NCI-H510A (cell line): ENCODE measurements around the gene KCNQ1.

Experiments used
- DNase-seq: peaks from one replicate; lab custom pipeline; 2025; lab: John Stamatoyannopoulos, UW

Gene KCNQ1, protein sequence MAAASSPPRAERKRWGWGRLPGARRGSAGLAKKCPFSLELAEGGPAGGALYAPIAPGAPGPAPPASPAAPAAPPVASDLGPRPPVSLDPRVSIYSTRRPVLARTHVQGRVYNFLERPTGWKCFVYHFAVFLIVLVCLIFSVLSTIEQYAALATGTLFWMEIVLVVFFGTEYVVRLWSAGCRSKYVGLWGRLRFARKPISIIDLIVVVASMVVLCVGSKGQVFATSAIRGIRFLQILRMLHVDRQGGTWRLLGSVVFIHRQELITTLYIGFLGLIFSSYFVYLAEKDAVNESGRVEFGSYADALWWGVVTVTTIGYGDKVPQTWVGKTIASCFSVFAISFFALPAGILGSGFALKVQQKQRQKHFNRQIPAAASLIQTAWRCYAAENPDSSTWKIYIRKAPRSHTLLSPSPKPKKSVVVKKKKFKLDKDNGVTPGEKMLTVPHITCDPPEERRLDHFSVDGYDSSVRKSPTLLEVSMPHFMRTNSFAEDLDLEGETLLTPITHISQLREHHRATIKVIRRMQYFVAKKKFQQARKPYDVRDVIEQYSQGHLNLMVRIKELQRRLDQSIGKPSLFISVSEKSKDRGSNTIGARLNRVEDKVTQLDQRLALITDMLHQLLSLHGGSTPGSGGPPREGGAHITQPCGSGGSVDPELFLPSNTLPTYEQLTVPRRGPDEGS

DNA sequence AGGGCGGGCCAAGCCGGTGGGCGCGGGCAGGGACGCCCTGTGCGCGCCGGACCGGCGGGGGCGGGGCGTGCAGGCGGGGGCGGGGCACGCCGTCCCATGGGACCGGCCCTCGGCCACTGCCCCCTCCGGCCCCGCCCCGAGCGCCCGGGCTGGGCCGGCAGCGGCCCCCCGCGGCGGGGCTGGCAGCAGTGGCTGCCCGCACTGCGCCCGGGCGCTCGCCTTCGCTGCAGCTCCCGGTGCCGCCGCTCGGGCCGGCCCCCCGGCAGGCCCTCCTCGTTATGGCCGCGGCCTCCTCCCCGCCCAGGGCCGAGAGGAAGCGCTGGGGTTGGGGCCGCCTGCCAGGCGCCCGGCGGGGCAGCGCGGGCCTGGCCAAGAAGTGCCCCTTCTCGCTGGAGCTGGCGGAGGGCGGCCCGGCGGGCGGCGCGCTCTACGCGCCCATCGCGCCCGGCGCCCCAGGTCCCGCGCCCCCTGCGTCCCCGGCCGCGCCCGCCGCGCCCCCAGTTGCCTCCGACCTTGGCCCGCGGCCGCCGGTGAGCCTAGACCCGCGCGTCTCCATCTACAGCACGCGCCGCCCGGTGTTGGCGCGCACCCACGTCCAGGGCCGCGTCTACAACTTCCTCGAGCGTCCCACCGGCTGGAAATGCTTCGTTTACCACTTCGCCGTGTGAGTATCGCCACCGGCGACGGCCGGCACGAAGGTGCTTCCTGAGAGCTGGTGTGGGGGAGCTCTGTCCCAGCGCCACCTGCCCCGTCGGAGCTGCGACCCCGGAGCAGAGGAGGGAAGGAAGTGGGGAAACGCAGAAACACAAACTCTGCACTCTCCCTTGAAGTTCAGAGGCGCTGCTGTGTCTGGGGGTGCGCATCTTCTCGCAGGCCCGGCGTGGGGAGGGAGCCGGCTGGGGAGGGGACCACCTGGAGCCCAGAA, at the start of gene KCNQ1:
KCNQ1 (plus strand) TSS at position 188 of the 925 bp plus-strand sequence; CDS start at position 279, 91 bp downstream.
- DNase-seq: no peak

DNA sequence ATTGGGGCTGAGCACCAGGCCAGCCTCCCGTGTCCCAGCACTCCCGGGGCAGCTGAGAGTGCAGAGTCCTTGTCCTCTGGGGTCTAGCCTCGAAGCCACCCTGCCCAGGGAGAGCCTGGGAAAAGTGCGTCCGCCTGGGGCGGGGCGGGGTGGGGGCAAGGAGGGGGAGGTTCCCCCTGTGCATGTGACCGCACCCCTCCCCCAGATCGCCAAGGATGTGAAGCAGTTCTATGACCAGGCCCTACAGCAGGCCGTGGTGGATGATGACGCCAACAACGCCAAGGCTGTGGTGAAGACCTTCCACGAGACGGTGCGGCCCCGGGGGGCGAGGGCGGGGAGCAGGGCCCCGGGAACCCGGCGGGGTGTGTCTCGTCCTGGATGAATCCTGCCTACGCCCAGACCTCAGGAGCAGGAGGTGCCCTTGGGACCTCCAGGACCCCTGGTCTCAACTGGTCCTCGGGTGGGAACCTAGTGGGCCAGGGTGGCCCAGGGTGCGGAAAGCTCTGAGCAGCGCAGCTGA, 49.5 kb upstream of the KCNQ1 start:
- no peak for DNase-seq

DNA sequence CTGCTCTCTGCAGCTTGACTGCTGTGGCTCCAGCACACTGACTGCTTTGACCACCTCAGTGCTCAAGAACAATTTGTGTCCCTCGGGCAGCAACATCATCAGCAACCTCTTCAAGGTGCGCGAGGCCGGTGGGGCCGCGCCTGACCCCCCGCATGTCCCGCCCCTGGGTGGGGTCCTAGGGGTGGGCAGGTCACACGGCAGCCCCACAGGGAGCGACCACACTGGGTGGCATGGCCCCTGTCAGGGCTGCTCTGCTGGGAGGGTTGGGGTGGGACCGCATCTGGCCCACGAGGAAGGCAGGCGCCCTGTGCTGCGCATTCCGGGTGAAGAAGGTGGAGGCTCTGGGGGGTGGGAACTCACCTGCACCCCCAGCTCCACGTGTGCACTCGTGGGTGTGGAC, 49.0 kb upstream of the KCNQ1 start:
- no peak for DNase-seq

DNA sequence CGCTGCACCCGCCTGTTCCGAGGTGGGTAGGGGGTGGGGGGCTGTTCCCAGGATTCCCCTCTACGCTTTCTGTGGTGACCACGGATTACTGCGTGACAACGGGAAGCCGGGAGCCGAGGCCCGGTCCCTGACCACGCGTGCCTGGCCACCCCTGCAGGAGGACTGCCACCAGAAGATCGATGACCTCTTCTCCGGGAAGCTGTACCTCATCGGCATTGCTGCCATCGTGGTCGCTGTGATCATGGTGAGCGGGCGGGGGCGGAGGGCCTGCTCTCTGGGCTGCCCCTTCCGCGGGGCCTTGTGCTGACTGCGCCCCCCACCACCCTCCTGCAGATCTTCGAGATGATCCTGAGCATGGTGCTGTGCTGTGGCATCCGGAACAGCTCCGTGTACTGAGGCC, 48.3 kb upstream of the KCNQ1 start:
- no peak for DNase-seq

DNA sequence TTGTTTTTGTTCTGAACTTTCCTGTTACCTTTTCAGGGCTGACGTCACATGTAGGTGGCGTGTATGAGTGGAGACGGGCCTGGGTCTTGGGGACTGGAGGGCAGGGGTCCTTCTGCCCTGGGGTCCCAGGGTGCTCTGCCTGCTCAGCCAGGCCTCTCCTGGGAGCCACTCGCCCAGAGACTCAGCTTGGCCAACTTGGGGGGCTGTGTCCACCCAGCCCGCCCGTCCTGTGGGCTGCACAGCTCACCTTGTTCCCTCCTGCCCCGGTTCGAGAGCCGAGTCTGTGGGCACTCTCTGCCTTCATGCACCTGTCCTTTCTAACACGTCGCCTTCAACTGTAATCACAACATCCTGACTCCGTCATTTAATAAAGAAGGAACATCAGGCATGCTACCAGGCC, 47.8 kb upstream of the KCNQ1 start:
- DNase-seq: no peak

DNA sequence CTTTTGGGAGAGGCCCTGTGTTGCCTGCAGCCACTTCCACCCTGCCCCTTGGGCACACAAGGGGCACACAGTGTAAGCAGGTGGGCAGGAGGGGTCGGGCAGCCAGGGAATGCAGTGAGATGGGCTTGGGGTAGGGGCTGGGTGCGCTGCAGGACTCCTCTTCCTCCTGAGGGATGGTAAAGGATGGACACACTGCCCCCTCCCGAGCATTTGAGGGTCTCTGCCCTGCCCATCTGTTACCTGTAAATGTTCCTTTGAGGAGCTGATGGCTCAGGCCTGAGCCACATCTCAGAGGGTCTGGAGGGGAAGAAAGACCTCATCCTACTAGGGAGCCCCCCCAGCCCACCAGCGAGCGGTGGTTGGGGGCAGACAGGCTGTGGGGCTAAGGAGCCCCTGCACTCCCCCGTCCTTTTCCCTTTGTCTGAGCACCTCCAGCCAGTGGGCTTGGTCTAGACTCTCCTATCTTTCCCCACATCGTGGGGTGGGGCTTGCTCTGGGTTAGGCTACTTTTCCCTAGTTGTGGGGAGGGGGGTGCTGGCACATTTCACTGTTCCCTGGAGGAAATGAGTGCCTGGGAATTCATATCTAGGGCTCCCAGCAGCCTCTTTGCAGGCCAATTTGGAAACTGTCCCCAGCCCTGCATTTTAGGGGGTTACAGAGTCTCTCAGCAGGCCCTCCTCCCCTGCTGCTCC, 46.0 kb upstream of the KCNQ1 start:
- no peak for DNase-seq

DNA sequence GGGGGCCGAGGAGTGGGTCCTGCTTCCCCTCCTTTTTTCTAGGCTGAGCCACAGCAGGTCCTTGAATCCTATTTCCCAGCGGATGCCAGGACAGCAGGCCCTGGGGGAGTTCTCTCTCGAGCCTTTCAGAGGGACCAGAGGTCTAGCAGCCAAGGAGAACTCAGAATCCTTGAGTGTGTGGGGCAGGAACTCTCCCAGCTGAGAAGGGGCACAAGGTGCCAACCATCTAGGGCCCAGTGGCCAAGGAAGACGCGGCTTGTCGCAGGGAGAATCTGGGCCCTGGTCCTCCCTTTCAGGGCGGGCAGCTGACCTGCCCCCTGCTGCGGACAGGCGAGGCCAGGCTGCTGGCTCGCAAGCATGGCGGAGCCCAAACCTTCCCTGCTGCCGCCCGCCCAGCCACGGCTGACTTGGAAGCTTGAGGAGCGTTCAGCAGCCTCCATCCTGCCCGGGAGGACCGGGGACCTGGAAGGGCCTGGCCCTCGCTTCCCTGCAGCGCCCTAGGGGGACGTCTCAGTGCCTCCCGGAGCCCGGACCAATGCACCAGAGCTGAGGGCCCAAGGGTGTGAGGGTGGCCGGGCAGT, 45.2 kb upstream of the KCNQ1 start:
- DNase-seq: no peak

DNA sequence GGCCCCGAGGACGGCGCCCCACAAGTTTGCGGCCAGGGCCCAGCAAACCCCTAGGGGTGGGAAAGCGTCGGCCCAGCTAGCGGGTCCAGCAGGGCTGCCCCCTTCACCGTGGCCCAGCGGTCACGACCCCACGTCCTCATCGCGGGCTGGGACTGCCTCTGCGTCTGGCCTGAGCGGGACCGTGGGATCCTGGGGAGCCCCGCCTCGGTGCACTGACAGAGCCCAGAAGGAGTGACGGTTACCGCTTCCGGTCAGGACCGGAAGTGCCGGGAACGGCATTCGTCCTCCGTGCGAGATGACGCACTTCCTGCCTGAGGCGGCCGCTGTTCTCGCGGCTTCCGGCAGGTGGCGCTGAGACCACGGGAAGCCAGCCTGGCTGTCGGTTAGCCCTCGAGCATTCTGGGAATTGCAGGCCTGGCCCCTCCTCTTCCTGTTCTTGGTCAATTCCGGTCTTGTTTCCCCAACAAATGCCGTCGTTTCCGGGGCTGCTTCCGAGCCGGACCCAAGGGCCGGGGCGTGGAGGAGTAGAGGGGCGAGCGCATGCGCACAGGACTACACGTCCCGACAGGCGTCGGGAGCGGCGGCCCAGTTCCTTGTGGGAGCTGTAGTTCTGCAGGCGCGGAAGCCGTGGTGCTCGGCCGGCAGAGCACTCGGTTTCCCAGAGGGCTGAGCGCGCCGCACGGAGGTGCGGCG, 44.6 kb upstream of the KCNQ1 start, which contains the start of gene TSSC4:
TSSC4 (plus strand) TSS at position 682 of the 693 bp plus-strand sequence. CDS start 1,884 bp downstream, outside the sequence.
- peak; percentile 95 for DNase-seq

DNA sequence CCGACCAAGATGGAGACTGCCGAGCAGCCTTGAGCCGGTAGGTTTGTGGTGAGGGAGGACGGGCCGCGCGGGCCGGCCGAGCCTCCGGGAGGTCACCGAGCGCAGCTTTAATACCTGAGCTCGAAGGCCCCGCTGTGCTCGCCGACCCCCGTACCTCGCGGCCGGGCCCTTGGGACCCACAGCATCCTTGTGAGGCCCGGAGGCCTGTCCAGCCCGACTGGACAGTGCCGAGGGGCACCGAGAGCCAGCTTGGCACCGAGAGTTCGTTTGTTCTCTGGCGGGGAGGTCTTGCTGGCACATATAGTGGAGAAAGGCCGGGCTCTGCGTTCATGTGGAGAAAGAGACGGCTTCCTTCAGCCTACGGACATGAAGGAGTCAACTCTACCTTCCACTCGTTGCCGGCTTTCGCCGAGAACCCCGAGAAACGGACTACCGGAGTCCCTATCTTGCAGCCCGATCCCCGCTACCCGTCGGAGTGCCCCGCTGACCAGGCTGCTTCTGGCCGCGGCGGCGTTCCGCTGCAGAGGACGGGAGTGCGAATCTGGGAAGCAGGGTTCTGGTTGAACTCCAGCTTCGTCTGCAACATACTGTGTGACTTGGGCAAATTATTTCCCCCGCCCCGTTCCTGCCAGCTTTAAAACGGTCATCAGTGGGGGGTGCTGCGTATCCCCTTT, 43.9 kb upstream of the KCNQ1 start:
- no peak for DNase-seq

DNA sequence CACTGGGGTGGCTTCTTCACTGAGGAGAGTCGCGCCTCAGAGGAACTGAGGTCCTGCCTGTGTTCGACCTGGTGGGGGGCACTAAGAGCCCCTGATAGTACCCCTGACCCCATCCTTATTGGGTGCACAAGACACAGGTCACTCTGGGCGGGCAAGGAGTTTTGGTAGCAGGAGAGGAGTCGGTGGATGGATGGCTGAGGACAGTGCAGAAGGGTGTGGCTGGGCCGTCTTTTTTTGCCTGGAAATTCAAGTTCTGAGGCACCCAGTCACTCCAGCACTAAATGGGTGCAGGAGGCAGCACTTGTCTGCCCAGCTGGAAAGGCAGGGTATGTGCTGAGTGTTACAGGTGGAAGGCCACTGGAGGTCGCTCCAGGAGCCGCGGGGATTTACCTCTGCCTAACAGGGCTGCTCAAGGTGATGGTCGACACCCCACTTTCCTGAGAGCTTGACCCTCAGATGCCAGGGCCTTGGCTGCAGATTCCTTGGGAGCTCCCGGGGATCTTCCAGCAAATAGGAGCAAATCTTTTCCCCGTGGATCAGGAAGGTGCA, 43.3 kb upstream of the KCNQ1 start:
- no peak for DNase-seq

DNA sequence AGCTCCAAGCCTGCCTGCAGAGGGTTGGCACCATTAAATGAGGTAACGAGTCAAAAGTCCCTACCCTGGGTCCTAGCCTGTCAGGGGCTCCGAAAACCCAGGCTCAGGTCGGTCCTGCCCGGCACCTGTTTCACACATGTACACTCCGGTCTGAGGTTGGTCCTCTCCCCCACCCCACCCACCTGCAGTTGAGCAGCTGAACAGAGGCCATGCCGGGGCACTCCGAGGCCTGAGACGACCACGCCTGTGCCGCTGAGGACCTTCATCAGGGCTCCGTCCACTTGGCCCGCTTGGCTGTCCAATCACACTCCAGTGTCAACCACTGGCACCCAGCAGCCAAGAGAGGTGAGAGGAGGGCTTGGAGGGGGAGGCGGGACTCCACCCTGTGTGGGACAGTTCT, 42.7 kb upstream of the KCNQ1 start:
- DNase-seq: no peak

DNA sequence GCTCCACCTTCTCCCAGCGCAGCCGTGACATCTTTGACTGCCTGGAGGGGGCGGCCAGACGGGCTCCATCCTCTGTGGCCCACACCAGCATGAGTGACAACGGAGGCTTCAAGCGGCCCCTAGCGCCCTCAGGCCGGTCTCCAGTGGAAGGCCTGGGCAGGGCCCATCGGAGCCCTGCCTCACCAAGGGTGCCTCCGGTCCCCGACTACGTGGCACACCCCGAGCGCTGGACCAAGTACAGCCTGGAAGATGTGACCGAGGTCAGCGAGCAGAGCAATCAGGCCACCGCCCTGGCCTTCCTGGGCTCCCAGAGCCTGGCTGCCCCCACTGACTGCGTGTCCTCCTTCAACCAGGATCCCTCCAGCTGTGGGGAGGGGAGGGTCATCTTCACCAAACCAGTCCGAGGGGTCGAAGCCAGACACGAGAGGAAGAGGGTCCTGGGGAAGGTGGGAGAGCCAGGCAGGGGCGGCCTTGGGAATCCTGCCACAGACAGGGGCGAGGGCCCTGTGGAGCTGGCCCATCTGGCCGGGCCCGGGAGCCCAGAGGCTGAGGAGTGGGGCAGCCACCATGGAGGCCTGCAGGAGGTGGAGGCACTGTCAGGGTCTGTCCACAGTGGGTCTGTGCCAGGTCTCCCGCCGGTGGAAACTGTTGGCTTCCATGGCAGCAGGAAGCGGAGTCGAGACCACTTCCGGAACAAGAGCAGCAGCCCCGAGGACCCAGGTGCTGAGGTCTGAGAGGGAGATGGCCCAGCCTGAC, 41.7 kb upstream of the KCNQ1 start:
- DNase-seq: no peak

DNA sequence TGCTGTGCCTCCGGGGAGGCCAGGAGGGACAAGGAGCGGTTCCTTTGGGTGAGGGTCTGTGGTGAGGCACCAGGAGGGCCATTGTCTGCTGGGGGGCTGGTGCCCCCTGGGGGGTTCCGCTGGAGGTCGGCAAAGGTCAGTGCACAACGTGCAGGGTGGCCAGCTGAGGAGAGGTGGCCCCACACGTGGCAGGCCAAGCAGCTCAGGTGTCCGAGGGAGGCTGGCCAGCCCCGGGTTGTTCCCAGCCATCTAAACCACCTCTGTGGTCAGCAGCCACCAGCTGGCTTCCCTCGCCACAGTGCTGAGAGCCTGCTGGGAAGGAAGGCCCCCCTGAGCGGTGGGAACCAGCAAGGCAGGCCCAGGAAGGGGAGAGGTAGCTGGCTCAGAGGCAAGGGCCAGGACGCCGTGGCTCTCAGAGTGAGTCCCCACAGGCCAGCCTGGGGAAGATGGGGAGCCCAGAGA, 40.0 kb upstream of the KCNQ1 start:
- DNase-seq: no peak

DNA sequence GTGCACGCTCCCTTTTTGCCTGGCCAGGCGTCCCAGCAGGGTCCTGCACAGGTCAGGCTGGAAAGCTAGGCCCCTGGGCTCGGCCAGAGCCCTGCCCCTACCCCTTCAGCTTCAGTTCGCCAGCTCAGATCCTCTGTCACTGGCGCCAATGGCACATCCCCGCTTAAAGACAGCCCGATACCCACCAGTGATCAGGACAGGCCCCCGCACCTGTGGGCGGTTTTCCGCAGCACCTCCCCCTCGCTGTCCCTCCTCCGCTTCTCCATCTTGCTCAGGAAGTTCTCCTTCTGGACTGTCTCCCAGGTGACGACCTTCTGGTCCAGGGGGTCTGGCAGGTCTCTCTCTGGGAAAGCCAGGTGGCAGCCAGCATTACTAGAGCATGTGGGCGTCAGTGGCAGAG, 38.4 kb upstream of the KCNQ1 start:
- no peak for DNase-seq

DNA sequence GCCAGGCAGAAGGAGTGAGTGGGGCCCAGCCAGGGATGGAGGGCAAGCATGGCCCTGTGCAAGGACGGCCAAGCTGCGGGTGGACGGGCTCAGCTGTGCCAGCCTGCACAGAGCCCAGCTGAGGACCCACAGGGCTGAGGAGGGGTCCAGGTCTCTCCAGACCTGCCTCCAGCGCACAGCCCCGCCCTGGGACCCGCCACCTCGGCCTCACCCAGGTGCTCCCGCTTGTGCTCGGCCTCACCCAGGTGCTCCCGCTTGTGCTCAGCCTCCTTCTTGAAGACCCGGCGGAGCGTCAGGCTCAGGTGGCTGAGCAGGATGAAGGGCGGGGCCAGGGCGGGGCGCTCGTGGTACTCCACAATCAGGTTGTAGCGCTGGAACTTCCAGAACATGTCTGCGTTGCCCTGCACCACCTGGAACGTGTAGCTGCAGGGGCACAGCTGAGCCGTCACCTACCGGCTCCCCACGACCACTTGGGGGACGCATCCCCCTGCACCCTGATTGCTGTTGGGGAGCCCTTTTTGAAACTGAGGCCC, 37.9 kb upstream of the KCNQ1 start:
- no peak for DNase-seq

DNA sequence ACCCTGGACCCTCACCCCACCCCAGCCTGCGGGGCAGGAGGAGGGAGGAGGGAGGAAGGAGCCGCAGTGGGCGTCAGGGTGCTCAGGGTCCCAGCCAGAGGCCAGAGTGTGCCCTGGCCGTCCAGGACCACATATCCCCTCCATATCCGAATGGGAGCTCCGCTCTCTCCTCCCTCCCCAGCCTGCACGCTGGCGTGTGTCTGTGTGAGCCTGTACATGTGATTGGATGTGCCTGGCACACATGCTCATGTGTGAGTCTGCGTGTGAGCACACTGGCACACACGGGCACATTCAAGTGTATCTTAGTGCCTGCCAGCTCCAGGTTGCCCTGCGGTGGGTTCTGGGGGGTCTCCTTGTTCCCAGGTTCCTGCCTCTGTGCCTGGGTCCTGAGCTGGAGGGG, 36.1 kb upstream of the KCNQ1 start:
- DNase-seq: no peak

DNA sequence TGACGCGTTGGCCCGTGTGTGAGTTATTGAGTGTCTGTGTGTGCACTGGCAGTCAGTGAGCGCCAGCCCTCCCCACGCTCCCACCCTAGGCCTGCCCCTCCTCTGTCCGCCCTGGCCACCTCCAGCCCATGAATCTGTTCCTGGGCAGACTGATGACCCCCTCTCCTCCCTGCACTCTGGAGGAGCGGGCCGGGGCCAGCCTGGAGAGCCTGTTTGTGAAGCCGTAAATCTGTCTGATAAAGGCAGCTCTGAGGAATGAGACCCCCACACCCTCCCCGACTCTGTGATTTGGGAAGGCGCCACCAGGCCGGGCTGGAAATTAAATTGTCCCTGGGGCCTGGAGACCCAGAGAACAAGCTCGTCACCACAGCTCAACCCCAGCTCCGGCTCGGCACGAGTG, 35.7 kb upstream of the KCNQ1 start:
- no peak for DNase-seq
